Left ventricle myocardium superior (tissue), 1 donor: ENCODE measurements around the gene DSC1. TPM values are rescaled to one million over a fixed set of nuclear protein-coding genes. Genes with fewer than 3 reads are reported as not detected.

Experiments used
- total RNA-seq: library from RNA; stranded (reverse); fragmentation: NEBNext Ultra II Directional; extraction: Animal tissue kit (Norgen Biotek cat#: 25700); gene quantifications from one replicate; pipeline ENCODE4 v1.2.1, GENCODE V29; 2021
- donor health status: DM: no; HTN: yes; CAD: no; lungs with severe emphysema.

DSC1 gene
- total RNA-seq, 1 donor from 2014 or later, result 6.0 TPM

Other genes with a start within 250 kb of the DSC1 start
- 0.10 TPM for gene DSC3, start 120.1 kb downstream of the DSC1 start, total RNA-seq
- 34.1 TPM for gene DSC2, start 60.4 kb downstream of the DSC1 start, total RNA-seq
- gene DSG1, start 155.3 kb upstream of the DSC1 start, total RNA-seq, result 0.77 TPM
- not detected for gene DSG4, start 213.9 kb upstream of the DSC1 start, total RNA-seq